ENCODE data around the gene VAV3.

DNA sequence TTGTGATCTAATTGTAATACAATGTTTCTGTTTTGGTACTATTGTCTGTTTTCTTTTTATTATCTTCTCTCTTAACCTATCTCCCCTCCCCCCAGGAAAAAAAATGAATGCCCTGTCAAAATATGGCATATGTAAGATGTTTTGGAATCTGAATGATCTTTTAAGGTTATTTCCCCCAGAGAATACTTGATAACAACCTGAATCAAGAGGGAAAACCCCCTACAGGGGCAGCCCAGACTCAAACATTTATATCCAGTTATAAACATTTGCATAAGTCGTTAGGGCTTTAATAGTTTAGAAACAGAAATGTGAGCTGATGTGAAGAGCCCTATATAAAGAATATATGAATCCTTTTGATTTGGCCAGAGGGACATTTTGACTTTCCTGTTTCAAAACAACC is 169.5 kb downstream of the VAV3 start:
- TF ChIP-seq ZFX (CRISPR knock-in tag; IDR thresholded peaks at IDR 0.05; ENCODE audit: low read depth) (no peak), ELF1 (CRISPR knock-in tag; IDR thresholded peaks at IDR 0.05) (no peak), ATF1 (CRISPR knock-in tag; IDR thresholded peaks at IDR 0.05) (no peak)
- TF ChIP-seq, protein P1, sequence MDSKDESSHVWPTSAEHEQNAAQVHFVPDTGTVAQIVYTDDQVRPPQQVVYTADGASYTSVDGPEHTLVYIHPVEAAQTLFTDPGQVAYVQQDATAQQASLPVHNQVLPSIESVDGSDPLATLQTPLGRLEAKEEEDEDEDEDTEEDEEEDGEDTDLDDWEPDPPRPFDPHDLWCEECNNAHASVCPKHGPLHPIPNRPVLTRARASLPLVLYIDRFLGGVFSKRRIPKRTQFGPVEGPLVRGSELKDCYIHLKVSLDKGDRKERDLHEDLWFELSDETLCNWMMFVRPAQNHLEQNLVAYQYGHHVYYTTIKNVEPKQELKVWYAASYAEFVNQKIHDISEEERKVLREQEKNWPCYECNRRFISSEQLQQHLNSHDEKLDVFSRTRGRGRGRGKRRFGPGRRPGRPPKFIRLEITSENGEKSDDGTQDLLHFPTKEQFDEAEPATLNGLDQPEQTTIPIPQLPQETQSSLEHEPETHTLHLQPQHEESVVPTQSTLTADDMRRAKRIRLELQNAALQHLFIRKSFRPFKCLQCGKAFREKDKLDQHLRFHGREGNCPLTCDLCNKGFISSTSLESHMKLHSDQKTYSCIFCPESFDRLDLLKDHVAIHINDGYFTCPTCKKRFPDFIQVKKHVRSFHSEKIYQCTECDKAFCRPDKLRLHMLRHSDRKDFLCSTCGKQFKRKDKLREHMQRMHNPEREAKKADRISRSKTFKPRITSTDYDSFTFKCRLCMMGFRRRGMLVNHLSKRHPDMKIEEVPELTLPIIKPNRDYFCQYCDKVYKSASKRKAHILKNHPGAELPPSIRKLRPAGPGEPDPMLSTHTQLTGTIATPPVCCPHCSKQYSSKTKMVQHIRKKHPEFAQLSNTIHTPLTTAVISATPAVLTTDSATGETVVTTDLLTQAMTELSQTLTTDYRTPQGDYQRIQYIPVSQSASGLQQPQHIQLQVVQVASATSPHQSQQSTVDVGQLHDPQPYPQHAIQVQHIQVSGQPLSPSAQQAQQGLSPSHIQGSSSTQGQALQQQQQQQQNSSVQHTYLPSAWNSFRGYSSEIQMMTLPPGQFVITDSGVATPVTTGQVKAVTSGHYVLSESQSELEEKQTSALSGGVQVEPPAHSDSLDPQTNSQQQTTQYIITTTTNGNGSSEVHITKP (CRISPR knock-in tag; IDR thresholded peaks at IDR 0.05; ENCODE audit: low read depth) = no peak
